Trophoblast cell (in vitro differentiated cells and primary cell): ENCODE data around the gene ZNF749.
A peak's percentile ranks its signal among the peaks of the same experiment; 100 is the strongest.

Experiments used
- DNase-seq, 2 donors: peaks; one replicate each; pipeline ENCODE4 v3.0.0-alpha.2; 2016
- H2AFZ ChIP-seq: 2 replicates; pipeline ENCODE4 v1.6.1; 2013; ENCODE audit warnings: low read length, moderate library complexity, mild to moderate bottlenecking; ENCODE audit not compliant: insufficient read depth, poor library complexity
- H2AK5ac ChIP-seq: 2 replicates; pipeline ENCODE4 v1.6.1; 2013; ENCODE audit warnings: mild to moderate bottlenecking, low read length
- H2BK120ac ChIP-seq: 2 replicates; pipeline ENCODE4 v1.6.1; 2013; ENCODE audit warnings: low read length, mild to moderate bottlenecking, moderate library complexity; ENCODE audit not compliant: insufficient read depth, poor library complexity
- H2BK12ac ChIP-seq: 2 replicates; pipeline ENCODE4 v1.6.1; 2013; ENCODE audit warnings: mild to moderate bottlenecking, low read length, moderate library complexity
- H2BK5ac ChIP-seq: 2 replicates; pipeline ENCODE4 v1.6.1; 2013; ENCODE audit warnings: low read length, low read depth, moderate library complexity, mild to moderate bottlenecking; ENCODE audit not compliant: poor library complexity
- H3K14ac ChIP-seq: 2 replicates; pipeline ENCODE4 v1.6.1; 2013; ENCODE audit warnings: mild to moderate bottlenecking, low read length
- H3K18ac ChIP-seq: 2 replicates; pipeline ENCODE4 v1.6.1; 2013; ENCODE audit warnings: mild to moderate bottlenecking, low read length
- H3K23ac ChIP-seq: 2 replicates; pipeline ENCODE4 v1.6.1; 2013; ENCODE audit warnings: low read length
- H3K27ac ChIP-seq: 2 replicates; pipeline ENCODE4 v1.5.1; 2013; ENCODE audit warnings: low read depth, mild to moderate bottlenecking, inconsistent platforms, low read length, moderate library complexity
- H3K27me3 ChIP-seq: 2 replicates; pipeline ENCODE4 v1.6.1; 2013; ENCODE audit warnings: inconsistent platforms, mild to moderate bottlenecking, low read length, moderate library complexity; ENCODE audit not compliant: insufficient read depth
- H3K36me3 ChIP-seq, 2 experiments: 1 replicate in 1 of 2; 2 replicates in 1 of 2; pipeline ENCODE4 v1.6.1; 2013; ENCODE audit warnings: low read length in 2 of 2, mild to moderate bottlenecking in 2 of 2, moderate library complexity in 1 of 2; ENCODE audit not compliant: insufficient read depth in 2 of 2, control insufficient read depth in 1 of 2
- H3K4ac ChIP-seq: 2 replicates; pipeline ENCODE4 v1.6.1; 2013; ENCODE audit warnings: low read depth, mild to moderate bottlenecking, low read length, moderate library complexity
- H3K4me1 ChIP-seq, 2 experiments: 1 replicate in 1 of 2; 2 replicates in 1 of 2; pipeline ENCODE4 v1.6.1; 2013; ENCODE audit warnings: low read length in 2 of 2, mild to moderate bottlenecking in 2 of 2, moderate library complexity in 1 of 2; ENCODE audit not compliant: insufficient read depth in 2 of 2, control insufficient read depth in 1 of 2
- H3K4me2 ChIP-seq: 2 replicates; pipeline ENCODE4 v1.6.1; 2013; ENCODE audit warnings: inconsistent platforms, mild to moderate bottlenecking, low read length, moderate library complexity
- H3K4me3 ChIP-seq: 2 replicates; pipeline ENCODE4 v1.5.1; 2013; ENCODE audit warnings: mild to moderate bottlenecking, low read depth, low read length, inconsistent platforms
- H3K79me1 ChIP-seq: one replicate; pipeline ENCODE4 v1.6.1; 2013; ENCODE audit warnings: low read length
- H3K79me2 ChIP-seq: 2 replicates; pipeline ENCODE4 v1.6.1; 2013; ENCODE audit warnings: low read length, mild to moderate bottlenecking; ENCODE audit not compliant: control insufficient read depth, insufficient read depth, poor library complexity
- H3K9ac ChIP-seq: 2 replicates; pipeline ENCODE4 v1.6.1; 2013; ENCODE audit warnings: mild to moderate bottlenecking, low read length
- H3K9me3 ChIP-seq: 2 replicates; pipeline ENCODE4 v1.6.1; 2013; ENCODE audit warnings: low read depth, mild to moderate bottlenecking, control low read depth, inconsistent platforms, low read length; ENCODE audit not compliant: insufficient read depth
- H4K12ac ChIP-seq: 2 replicates; pipeline ENCODE4 v1.6.1; 2013; ENCODE audit warnings: low read depth, mild to moderate bottlenecking, low read length, moderate library complexity
- H4K8ac ChIP-seq: 2 replicates; pipeline ENCODE4 v1.6.1; 2013; ENCODE audit warnings: low read depth, mild to moderate bottlenecking, low read length, moderate library complexity
- H4K91ac ChIP-seq: one replicate; pipeline ENCODE4 v1.6.1; 2013; ENCODE audit warnings: low read depth, mild to moderate bottlenecking, low read length, moderate library complexity
- WGBS: extraction: QIAGEN DNeasy Blood & Tissue Kit; methylation state at CpG from one replicate; pipeline ENCODE4 v1.1.7; 2013; ENCODE audit warnings: missing lambda C conversion rate; ENCODE audit not compliant: insufficient read length, insufficient coverage; ENCODE audit errors: extremely low coverage; 5-methylcytosine and 5-hydroxymethylcytosine counted together

The ZNF749 gene

GRCh38 chr19:57452307-57452706 is 17.2 kb downstream of the ZNF749 start:
- H3K27ac ChIP-seq, result no peak overlapping the region
- H3K79me1 ChIP-seq, result no peaks in the 10 kb centered on the region
- no peak overlapping the region for H4K91ac ChIP-seq
- H2BK5ac ChIP-seq, result no peak overlapping the region
- no peak overlapping the region for H2AFZ ChIP-seq
- no peak overlapping the region for H3K23ac ChIP-seq
- H3K4me1 ChIP-seq, result no peaks in the 10 kb centered on the region
- no peak overlapping the region for H3K9ac ChIP-seq
- no peak overlapping the region for H2BK12ac ChIP-seq
- no peak for DNase-seq
- no peaks in the 10 kb centered on the region for H3K9me3 ChIP-seq
- no peak overlapping the region for H4K8ac ChIP-seq
- WGBS, result no CpG with 5 or more reads among the region's 3 CpGs
- no peak overlapping the region for H3K4me2 ChIP-seq
- H3K4ac ChIP-seq, result no peak overlapping the region
- no peaks in the 10 kb centered on the region for H3K79me2 ChIP-seq
- H2BK120ac ChIP-seq, result no peak overlapping the region
- no peak overlapping the region for H3K14ac ChIP-seq
- no peaks in the 10 kb centered on the region for H3K27me3 ChIP-seq
- H2AK5ac ChIP-seq, result no peak overlapping the region
- H3K18ac ChIP-seq, result no peak overlapping the region
- H4K12ac ChIP-seq, result no peak overlapping the region
- no peak overlapping the region for H3K4me3 ChIP-seq
- H3K36me3 ChIP-seq, result no peaks in the 10 kb centered on the region

GRCh38 chr19:57465680-57466381 is 30.7 kb downstream of the ZNF749 start:
- Histone ChIP-seq H3K27me3 (no peaks in the 10 kb centered on the region), H3K9me3 (peaks cover 8% of the 10 kb centered on the region), H3K23ac (no peak overlapping the region), H3K36me3 (peaks cover 5 to 6% of the 10 kb centered on the region in 2 experiments), H4K8ac (no peak overlapping the region), H3K4me2 (no peak overlapping the region), H3K4me3 (no peak overlapping the region), H2BK120ac (no peak overlapping the region), H2BK5ac (no peak overlapping the region), H3K79me1 (no peaks in the 10 kb centered on the region), H3K4ac (no peak overlapping the region), H3K4me1 (no peaks in the 10 kb centered on the region), H4K12ac (no peak overlapping the region), H3K79me2 (no peaks in the 10 kb centered on the region), H3K9ac (no peak overlapping the region), H4K91ac (no peak overlapping the region), H3K27ac (no peak overlapping the region), H3K18ac (no peak overlapping the region), H2AFZ (no peak overlapping the region), H3K14ac (no peak overlapping the region), H2AK5ac (no peak overlapping the region), H2BK12ac (no peak overlapping the region)
- DNase-seq, result peak; percentile 67 to 78
- no CpG with 5 or more reads among the region's 5 CpGs for WGBS

GRCh38 chr19:57466489-57466888 is 31.4 kb downstream of the ZNF749 start:
- Histone ChIP-seq H3K9ac (no peak overlapping the region), H3K9me3 (peaks cover 8% of the 10 kb centered on the region), H3K27ac (no peak overlapping the region), H3K79me2 (no peaks in the 10 kb centered on the region), H3K23ac (no peak overlapping the region), H3K4me3 (no peak overlapping the region), H4K91ac (no peak overlapping the region), H3K27me3 (no peaks in the 10 kb centered on the region), H4K12ac (no peak overlapping the region), H3K14ac (no peak overlapping the region), H3K4ac (no peak overlapping the region), H3K36me3 (peaks cover 5 to 6% of the 10 kb centered on the region in 2 experiments), H3K18ac (no peak overlapping the region), H3K79me1 (no peaks in the 10 kb centered on the region), H2BK120ac (no peak overlapping the region), H3K4me1 (no peaks in the 10 kb centered on the region), H3K4me2 (no peak overlapping the region), H4K8ac (no peak overlapping the region), H2AFZ (no peak overlapping the region), H2BK12ac (no peak overlapping the region), H2AK5ac (no peak overlapping the region), H2BK5ac (no peak overlapping the region)
- DNase-seq, result no peak
- no CpG with 5 or more reads among the region's 5 CpGs for WGBS

DNA sequence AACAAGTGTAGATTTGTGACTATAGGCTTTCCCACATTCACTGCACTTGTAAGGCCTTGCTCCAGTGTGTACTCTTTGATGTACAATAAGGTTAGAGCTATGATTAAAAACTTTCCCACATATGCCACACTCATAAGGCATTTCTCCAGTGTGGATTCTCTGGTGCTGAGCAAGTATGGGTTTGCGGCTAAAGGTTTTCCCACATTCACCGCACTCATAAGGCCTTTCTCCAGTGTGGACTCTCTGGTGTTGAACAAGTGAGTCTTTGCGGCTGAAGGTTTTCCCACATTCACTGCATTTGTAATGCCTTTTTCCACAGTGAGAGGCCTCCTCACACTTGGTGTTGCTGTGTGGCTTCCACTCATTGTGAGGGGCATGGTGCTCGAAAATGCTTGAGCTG is 38.5 kb downstream of the ZNF749 start:
- H3K36me3 ChIP-seq, result peaks cover 22 to 34% of the 10 kb centered on the region in 2 experiments
- no peak overlapping the region for H3K4me3 ChIP-seq
- H3K79me1 ChIP-seq, result peaks cover 3% of the 10 kb centered on the region
- no peak overlapping the region for H4K12ac ChIP-seq
- H3K14ac ChIP-seq, result no peak overlapping the region
- no peak overlapping the region for H2AK5ac ChIP-seq
- peaks cover 24% of the 10 kb centered on the region for H3K9me3 ChIP-seq
- H2BK5ac ChIP-seq, result no peak overlapping the region
- no peak overlapping the region for H2AFZ ChIP-seq
- H3K23ac ChIP-seq, result no peak overlapping the region
- no CpG with 5 or more reads among the region's 4 CpGs for WGBS
- no peak for DNase-seq
- H3K79me2 ChIP-seq, result peaks cover 3% of the 10 kb centered on the region
- H3K4me2 ChIP-seq, result no peak overlapping the region
- H3K9ac ChIP-seq, result no peak overlapping the region
- H2BK12ac ChIP-seq, result no peak overlapping the region
- no peaks in the 10 kb centered on the region for H3K27me3 ChIP-seq
- H3K4me1 ChIP-seq, result peaks cover 0 to 6% of the 10 kb centered on the region in 2 experiments
- H3K27ac ChIP-seq, result no peak overlapping the region
- H4K91ac ChIP-seq, result no peak overlapping the region
- no peak overlapping the region for H3K18ac ChIP-seq
- H2BK120ac ChIP-seq, result no peak overlapping the region
- H3K4ac ChIP-seq, result no peak overlapping the region
- no peak overlapping the region for H4K8ac ChIP-seq
